Measurements from ENCODE around the gene FOXK1. TPM values are rescaled to one million over a fixed set of nuclear protein-coding genes. Genes with fewer than 3 reads are reported as not detected.
A peak's percentile ranks its signal among the peaks of the same experiment; 100 is the strongest.

FOXK1 gene
- total RNA-seq, 1 donor from 2014 or later: 33.3 TPM

DNA sequence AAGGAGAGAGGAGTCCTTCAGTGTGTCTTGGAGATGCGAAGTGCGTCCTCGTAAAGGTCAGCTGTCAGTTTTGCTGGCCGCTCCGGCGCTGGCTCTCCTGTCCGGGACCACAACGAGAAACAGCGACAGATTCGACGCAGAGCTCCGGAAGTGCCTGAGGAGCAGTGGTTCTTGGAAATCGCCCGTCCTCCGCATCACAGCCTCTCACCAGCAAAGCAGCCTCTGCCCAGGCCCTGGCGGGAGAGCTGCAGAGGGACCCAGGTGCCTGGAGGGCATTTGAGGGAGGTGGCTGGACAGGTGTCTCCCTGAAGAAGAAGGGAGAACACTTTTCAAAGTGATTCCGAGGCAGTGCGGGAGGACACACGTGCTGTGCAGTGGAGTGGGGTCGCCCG, 81.7 kb downstream of the FOXK1 start:
- no peak for DNase-seq (ENCODE audit: low read depth, low spot score)

DNA sequence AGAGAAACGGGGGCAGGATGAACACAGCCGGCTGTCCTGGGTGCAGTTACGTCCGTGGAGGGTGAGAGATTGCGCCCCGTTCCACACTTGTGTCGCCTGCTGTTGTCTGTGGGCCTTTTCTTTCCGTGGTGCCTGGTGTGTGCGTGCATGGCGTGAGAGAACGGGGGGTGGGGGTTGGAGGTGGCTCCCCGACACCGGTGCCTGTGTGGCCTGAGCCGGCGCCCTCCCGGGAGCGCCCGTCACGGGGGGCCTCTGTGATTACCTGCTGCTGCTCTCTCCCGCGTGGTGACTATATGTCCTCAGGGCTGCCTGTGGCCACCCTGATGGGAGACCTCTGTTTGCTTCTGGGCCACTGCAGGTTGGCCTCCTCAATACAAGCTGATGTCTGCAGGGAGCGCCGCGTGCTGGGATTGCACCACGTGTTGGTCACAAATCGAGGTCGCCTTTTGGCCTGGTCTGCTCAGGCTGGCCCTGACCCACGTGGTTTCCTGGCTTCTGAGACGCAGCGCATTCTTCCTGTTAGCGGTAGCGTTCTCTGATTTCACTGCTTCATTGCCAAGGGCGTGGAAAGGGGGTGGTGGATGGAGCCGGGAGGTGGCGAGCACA, 82.4 kb downstream of the FOXK1 start:
- DNase-seq (ENCODE audit: low read depth, low spot score): no peak

DNA sequence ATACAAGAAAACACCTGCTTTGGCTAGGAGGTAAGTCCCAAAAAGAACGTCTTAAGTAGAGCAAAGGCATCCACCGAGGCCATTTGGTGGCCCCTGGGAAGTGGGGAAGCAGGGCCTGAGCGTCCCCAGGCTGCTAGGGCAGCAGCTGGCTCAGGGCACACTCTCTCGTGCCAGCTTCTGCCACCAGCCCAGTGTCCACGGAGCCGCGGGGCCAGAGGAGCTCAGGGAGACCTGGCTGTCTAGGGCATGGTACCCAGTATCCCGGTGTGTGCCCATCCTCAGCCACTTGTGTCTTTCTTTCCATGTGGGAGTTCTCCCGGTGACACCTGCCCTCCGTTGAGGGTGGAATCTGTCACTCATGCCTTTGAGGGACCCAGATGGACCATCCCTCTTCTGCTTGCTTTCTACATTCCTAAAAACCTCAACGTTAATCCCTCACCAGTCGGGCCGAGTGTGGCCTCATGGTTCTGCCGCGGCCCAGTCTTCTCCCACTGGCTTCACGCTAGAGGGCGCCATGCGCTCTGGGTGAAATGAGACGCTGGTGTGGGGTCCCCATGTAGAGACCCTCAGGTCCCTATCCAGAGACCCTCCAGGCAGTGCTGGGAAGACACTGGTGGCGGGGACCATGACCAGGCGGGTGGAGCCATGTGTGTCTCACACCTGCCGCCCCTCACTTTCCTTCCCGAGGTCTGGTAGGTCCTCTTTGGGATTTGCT, 83.8 kb downstream of the FOXK1 start:
- no peak for DNase-seq (ENCODE audit: low read depth, low spot score)

DNA sequence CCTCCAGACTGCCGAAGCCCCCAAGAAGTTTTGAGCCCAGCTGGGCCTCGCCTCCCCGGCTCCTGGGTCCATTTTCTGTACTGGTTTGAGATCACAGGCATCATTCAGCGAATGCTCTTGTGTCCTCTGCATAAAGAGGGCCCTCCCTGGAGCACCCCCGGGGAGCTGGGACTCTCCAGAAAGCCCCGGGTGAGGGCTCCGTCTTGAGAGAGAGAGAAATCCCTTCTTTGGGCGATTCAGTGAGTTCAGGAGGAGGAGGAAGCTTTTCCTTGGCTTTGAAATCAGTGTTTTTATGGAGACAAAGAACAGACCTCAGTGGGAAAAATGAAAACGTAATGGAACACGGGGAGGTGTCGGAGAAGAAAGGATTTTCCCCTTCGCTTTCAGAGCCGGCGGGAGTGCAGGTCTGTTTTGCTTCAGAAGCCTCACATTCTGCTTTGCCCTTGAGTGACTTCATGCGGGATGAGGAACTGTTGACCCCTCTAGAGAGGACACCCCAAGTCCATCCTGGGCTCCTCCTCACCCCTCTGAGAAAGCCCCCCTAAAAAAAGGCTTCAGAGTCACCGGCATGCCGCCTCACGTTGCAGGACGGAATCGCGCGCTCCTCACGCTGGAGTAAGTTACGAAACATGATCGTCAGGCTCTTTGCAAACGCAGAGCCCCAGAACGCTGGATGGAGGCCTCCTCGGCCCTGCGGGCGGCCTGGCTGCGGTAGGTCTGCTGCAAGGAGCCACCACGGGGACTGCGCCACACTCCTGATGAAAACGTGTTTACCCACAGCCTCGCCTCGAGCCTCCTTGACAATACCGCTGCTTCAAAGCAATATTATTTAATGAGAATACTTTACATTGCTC, 84.8 kb downstream of the FOXK1 start:
- no peak for DNase-seq (ENCODE audit: low read depth, low spot score)

DNA sequence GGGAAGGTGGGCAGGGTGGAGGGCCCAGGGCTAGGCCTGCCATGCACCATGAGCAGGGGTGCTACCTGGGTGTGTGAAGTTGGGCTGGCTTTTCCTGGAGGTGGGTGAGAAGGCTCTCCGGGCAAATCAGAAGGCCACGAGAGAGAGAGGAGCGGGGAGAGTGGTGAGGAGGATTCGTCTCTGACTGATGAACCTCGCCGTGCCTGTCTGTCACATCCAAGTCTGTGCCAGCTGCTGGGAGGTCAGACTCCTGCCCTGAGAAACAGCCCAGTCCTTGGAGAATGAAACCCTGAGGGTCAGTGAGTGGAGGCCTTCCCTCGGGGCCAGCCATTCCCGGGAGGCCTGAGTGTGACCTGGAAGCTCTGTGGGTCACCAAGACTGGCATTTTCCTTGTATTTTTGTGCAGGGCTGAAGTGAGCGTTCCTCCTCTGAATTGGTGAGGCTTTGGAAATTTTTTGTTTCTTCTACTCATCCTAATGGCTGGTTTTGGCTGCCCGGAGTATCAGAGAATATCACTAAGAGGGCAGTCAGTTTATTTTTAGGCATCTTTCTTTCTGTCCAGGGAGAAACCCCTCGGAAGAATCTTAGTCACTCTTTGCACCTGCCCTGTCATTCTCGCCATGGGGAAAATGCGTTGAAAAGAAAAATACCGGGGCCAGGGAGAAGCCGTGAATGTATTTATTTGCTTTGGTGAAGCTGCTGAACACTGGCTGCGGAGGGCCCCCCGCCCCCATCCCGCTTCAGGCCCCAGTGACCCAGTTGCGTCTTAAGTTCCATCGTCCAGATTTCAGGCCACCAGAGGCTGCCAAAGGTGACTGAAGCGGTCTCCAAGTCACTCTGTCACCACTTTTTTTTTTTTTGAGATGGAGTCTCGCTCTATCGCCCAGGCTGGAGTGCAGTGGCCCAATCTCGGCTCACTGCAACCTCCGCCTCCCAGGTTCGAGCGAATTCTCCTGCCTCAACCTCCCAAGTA, 86.8 kb downstream of the FOXK1 start:
- no peak for DNase-seq (ENCODE audit: low read depth, low spot score)

DNA sequence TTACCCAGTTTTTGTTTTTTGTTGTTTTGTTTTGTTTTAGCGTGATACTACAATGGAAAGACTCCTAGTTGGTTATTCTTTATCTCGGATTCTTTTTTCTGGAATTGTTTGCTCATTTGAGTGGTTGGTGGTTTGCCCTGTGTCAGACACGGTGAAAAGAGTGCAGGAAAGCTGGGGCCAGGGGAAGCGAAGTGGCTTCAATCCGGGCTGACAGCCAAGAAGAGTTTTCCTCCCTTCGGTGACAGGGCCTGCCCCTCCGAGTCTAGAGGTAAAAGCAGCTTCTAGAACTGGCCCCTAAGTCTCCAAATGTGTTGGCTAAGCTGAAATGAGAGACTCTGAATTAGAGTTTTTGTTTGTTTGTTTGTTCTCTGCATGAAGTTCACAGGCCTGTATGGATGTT, 87.7 kb downstream of the FOXK1 start:
- no peak for DNase-seq (ENCODE audit: low read depth, low spot score)

DNA sequence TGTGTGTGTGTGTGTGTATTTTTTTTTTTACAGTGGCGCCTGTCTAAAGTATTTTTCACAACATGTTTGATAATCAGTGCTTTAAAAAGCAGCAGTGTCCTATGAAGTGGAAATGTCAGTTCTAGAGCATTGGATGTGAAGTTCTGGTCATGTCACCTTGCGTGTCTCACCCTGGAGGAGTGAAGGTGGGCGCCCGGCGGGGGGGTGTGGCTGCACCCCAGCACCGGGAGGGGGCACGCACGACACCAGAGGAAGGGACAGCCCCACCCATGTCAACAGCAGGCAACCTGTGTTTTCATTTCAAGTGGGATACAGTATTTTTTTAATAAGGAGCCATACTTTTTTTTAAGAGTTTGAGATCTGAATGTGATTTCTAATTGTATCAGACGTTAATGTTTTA, 88.8 kb downstream of the FOXK1 start:
- no peak for DNase-seq (ENCODE audit: low read depth, low spot score)

DNA sequence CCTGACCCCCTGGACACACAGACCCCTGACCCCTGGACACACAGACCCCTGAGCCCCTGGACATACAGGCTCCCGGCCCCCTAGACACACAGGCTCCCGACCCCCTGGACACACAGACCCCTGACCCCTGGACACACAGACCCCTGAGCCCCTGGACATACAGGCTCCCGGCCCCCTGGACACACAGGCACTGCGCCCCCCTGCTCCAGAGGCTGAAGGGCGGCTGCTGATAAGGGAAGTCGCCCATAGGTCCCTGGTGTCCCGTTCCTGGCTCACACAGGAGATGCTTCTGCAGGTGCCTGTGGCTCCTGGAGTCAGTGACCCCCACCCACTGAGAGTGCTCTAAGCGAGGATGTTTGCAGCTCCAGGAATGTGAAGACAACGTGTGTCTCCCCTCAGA, 89.6 kb downstream of the FOXK1 start:
- no peak for DNase-seq (ENCODE audit: low read depth, low spot score)

DNA sequence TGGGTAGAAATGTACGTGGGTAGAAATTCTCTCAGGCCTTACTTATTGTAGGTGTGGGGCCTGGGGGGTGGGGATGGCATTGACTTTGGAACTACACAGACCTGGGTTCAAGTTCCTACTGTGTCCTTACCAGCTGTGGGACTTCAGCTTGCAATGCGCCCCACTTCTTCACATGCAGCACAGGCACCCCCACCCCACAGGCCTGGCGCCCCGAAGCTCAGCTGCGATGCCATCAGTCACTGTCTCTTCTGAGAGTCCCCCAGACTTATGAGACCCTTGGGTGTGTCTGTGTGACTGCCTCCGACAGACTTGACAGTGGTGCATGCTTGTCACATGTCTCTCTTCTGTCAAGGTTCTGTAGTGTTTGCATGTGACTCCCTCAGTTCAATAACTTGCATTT, 90.2 kb downstream of the FOXK1 start:
- no peak for DNase-seq (ENCODE audit: low read depth, low spot score)

DNA sequence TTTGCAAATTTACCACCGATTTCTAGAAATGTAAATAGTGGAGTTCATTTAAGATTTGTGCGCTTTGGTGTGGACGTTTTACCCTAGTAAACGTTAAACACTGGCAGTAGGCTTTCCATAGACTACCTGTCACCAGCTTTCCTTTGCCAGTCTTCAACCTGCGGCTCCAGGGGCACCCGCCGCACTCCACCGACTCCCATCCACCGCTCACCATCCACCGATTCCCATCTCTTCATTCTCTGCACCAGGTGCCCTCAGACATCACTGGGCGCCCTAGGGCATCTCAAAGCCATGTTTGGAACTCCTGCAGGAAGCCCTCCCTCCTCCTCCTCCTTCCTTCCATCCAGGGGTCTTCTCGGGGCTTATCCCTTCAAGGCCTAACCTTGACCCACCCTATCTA, 91.9 kb downstream of the FOXK1 start:
- DNase-seq (ENCODE audit: low read depth, low spot score): no peak

DNA sequence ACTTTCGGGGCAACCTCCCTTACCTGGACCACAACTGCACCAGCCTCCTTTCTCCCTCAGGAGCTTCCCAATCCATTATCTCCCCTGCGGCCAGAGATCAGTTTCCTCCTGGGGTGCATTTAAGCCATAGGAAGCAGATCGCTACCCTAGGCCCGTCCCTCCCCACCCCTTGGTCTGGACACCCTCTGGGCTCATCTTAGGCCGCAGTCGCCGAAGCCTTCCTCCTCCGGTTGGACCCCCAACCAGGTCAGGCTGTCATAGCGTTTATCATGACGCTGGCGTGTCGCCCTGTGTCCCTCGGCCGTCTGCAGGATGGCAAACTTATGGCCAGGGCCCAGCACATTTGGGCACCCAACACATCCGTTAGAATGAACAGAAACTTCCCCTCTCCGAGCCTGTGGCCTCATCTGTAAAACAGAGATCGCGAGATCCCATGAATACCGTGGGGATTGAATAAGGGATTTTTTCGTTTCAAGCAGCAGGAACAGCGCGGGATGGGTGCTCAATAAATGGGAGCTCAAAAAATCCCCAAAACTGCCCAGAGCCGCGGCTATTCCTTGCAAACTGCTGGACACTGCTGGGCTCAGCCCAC, 92.7 kb downstream of the FOXK1 start:
- DNase-seq (ENCODE audit: low read depth, low spot score): no peak

DNA sequence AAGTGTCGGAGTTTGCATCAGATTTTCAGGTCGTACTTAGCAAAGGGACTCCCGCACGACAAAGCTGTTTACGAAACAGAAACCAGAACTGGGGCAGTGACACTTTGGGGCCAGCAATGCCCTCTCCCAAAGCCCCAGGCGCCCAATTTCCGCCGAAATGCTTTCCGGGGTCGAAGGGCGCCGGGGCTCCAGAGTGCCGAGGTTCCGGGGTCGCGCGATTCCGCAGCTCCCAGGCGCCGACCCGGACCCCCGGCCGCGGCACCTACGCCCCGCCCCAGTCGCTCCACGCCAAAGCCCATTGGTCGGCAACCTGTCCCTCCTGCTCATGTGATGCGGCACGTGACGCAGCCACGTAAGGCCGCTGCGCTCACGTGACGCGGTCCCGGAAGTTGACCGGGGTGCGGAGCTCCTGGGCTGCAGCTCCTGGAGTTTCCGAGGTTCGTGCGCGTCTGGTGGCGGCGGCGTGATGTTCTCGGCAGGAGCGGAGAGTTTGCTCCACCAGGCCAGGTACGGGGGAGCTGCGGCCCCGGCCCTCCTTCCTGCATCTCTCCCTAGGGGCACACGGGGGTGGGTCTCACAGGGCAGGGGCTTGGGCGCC, 93.3 kb downstream of the FOXK1 start, which contains the start of gene AP5Z1:
TSS of gene AP5Z1 (plus strand) at position 374 of the 598 bp plus-strand sequence. CDS start at position 467, 93 bp downstream.
- DNase-seq (ENCODE audit: low read depth, low spot score): peak; percentile 87

DNA sequence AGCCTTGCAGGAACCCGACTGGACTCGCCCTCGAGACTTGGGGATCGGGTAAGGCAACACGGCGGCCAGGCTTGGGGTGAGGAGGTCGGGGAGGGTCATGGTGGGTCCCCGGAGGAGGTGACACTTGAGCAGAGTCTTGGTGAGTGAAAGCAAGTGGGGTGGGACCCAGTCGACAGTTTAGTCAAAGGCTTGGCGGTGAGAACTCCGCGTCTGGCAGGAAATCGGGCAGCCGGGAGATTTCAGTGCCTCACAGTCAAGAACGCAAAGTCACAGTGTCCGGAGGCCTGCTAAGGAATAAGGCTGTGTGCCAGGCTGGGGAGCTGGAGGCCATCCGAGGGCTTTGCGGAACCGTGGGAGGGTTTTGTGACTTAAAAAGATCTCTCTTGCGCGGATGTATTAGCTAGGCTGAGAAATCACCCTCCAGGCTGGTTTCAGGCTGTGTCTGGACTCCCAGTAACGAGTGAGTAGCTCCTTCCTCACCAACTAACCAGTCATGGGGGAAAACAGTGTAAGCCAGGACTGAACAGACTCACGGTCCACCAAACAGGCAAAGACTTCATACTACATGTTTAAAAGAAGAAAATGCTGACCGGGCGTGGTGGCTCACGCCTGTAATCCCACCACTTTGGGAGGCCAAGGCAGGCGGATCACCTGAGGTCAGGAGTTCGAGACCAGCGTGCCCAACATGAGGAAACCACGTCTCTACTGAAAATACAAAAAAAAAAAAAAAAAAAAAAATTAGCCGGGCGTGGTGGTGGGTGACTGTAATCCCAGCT, 93.9 kb downstream of the FOXK1 start:
- DNase-seq (ENCODE audit: low read depth, low spot score): no peak

DNA sequence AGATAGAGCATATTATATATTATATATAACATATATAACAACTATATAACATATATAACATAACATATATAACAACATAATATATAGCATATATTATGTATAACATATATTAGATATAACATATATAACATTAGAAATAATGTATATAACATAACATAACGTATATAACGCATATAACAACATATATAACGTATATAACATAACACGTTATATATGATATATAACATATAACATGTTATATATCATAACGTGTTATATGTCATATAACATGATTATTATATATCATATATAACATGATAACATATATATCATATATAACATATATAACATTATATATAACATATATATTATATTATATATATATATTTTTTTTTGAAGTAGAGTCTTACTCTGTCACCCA, 97.0 kb downstream of the FOXK1 start:
- no peak for DNase-seq (ENCODE audit: low read depth, low spot score)

DNA sequence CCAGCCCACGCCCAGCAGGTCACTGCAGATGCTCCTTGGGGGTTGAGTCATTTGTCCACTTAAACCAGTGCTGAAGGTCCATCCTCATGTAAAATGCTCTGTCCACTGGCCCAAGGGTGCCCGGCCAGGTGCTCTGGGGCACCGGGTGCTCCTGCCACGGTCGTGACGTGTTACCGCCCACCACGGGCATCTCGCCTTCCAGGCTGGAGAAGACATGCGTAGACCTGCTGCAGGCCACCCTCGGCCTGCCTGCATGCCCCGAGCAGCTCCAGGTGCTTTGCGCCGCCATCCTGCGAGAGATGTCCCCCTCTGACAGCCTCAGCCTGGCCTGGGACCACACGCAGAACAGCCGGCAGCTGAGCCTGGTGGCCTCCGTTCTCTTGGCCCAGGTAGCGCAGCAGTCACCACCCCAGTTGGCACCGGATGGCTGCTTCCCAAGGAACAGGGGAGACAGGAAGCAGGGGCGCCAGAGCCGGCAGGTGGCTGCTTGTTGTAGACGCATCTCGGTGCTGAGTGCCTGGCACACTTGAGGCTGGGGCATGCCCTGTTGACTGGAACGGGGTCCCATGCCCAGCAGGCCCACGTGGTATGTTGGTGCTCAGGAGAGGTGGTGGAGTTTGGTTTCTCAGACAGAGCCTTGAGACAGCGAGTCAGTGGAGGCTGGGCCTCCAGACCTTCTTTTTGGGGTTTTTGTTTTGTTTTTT, 99.4 kb downstream of the FOXK1 start:
- DNase-seq (ENCODE audit: low read depth, low spot score): no peak

DNA sequence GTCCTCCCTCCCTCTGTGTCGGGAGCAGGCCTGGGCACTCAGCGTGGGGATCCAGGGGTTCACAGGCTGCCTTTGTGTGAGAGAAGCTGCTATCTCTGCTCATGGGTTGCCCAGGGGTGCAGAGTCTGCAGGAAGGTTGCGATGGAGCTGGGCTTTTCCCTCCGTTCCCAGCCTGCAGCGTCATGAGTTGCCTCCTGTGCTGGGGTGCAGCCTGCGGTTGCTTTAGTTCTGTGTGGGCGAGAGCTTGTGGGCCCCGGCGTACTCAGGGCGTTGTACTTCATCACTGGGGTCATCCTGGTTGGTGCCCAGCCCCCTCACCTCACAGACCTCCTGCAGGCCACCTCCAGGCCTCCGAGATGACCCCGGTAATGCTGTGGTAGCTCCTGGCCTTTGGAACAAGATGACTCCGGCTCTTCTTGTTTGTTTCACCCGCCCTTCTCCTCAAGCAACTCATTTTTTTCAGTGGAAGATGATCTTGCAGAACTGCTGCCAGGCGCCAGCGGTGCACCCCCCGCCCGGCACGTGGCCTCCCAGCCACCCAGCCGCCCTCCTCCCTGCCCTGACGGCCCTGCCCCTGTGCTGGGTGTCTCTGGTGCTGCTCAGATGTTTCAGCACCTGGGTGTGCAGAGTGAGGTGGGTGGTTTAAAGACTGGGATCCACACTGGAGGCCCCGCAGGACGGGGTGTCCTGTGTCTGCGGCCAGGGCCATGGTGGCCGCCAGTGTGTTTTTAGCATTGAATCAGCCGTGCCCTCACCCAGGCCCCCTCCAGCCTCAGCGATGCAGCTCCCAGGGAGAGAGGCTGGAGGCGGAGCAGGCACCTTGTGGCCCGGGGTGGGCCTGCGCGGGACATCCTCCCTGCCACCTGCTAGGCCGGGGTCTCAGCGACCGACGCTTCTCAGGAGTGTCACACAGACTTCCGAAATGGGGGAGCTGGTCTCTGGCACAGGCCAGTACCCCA, 100.5 kb downstream of the FOXK1 start:
- no peak for DNase-seq (ENCODE audit: low read depth, low spot score)

DNA sequence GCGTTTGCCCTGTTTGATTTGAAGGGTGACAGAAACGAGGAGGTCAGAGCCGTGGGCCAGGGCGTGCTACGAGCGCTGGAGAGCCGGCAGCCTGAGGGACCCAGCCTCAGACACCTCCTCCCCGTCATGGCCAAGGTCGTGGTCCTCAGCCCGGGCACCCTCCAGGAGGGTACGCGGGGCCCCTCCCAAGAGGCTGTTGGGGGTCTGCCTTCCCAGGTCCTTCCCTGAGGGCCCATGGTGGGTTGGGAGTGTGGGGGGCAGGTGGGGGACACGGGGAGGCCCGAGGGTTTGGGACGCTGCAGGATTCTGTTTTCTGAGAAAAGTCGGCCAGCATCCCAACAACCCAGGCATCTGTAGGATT, 101.2 kb downstream of the FOXK1 start:
- DNase-seq (ENCODE audit: low read depth, low spot score): no peak

All from pulmonary artery endothelial cell (primary cell).